MM.1S (cell line): Measurements from ENCODE around the gene FAM120A.

Source experiments
- DNase-seq: peaks from one replicate; pipeline ENCODE4 v3.0.0-alpha.2; 2015
- H2AFZ ChIP-seq: fragments of 300-600 bp; sonication (generic); 2 replicates; pipeline ENCODE4 v1.6.0; 2016; ENCODE audit warnings: antibody characterized with exemption, low read length
- H3F3A ChIP-seq: fragments of 300-600 bp; sonication (generic); 2 replicates; pipeline ENCODE4 v1.6.1; 2016; ENCODE audit warnings: mild to moderate bottlenecking, antibody characterized with exemption, low read length, moderate library complexity, mixed read lengths; ENCODE audit not compliant: insufficient read depth
- H3K27ac ChIP-seq: fragments of 300-600 bp; sonication (generic); 2 replicates; pipeline ENCODE4 v1.5.1; 2016; ENCODE audit warnings: mild to moderate bottlenecking, low read length
- H3K27me3 ChIP-seq: fragments of 300-600 bp; sonication (generic); replicated peaks from 2 replicates; pipeline ENCODE4 v1.6.0; 2016; ENCODE audit warnings: low read length; ENCODE audit not compliant: insufficient read depth
- H3K36me3 ChIP-seq: fragments of 300-600 bp; sonication (generic); replicated peaks from 2 replicates; pipeline ENCODE4 v1.6.1; 2016; ENCODE audit warnings: mild to moderate bottlenecking, low read length, mixed read lengths; ENCODE audit not compliant: insufficient read depth
- H3K4me1 ChIP-seq: fragments of 300-600 bp; sonication (generic); 2 replicates; pipeline ENCODE4 v1.6.1; 2016; ENCODE audit warnings: low read length, mixed read lengths
- H3K4me2 ChIP-seq: fragments of 300-600 bp; sonication (generic); 2 replicates; pipeline ENCODE4 v1.6.0; 2016; ENCODE audit warnings: low read depth, low read length
- H3K4me3 ChIP-seq: fragments of 300-600 bp; sonication (generic); 2 replicates; pipeline ENCODE4 v1.5.1; 2016; ENCODE audit warnings: low read length, mixed read lengths
- H3K79me2 ChIP-seq: fragments of 300-600 bp; sonication (generic); 2 replicates; pipeline ENCODE4 v1.6.1; 2016; ENCODE audit warnings: mixed run types, low read length, mixed read lengths
- H3K9ac ChIP-seq: fragments of 300-600 bp; sonication (generic); 2 replicates; pipeline ENCODE4 v1.6.1; 2016; ENCODE audit warnings: low read length, mixed read lengths
- H3K9me2 ChIP-seq: fragments of 300-600 bp; sonication (generic); replicated peaks from 2 replicates; pipeline ENCODE4 v1.6.1; 2016; ENCODE audit warnings: mild to moderate bottlenecking, low read length, mixed read lengths; ENCODE audit not compliant: insufficient read depth
- H3K9me3 ChIP-seq: fragments of 300-600 bp; sonication (generic); replicated peaks from 2 replicates; pipeline ENCODE4 v1.6.1; 2016; ENCODE audit warnings: mild to moderate bottlenecking, low read length, mixed read lengths; ENCODE audit not compliant: insufficient read depth
- H4K20me1 ChIP-seq: fragments of 300-600 bp; sonication (generic); 2 replicates; pipeline ENCODE4 v1.6.1; 2016; ENCODE audit warnings: mild to moderate bottlenecking, low read length, moderate library complexity, mixed read lengths; ENCODE audit not compliant: insufficient read depth
- CTCF ChIP-seq: fragments of 300-600 bp; sonication (generic); IDR thresholded peaks from 2 replicates; pipeline ENCODE4 v1.5.1; 2016; ENCODE audit warnings: antibody characterized with exemption, low read length, mixed read lengths
- EZH2 ChIP-seq: fragments of 300-600 bp; sonication (generic); optimal IDR thresholded peaks from 2 replicates; pipeline ENCODE3; 2017; ENCODE audit warnings: low read depth, mild to moderate bottlenecking, antibody characterized with exemption, low read length, mixed read lengths
- EZH2phosphoT487 ChIP-seq: fragments of 300-600 bp; sonication (generic); IDR thresholded peaks from 2 replicates; pipeline ENCODE4 v1.6.1; 2018; ENCODE audit warnings: antibody characterized with exemption, low read length

FAM120A gene

GRCh38 chr9:93450945-93451815, at the start of gene FAM120A:
Gene FAM120A (plus strand): TSS chr9:93451685. CDS start chr9:93451916, 231 bp downstream.
- peaks cover 14% of the 10 kb centered on the region for H3K4me1 ChIP-seq
- peak within 1 kb of the TSS; percentile 92 for H3K9ac ChIP-seq
- H4K20me1 ChIP-seq: peaks cover 12% of the 10 kb centered on the region; the same call in 1 of the 2 replicates
- no peaks in the 10 kb centered on the region for H3K27me3 ChIP-seq
- peaks cover 67% of the 10 kb centered on the region for H3K79me2 ChIP-seq
- H3F3A ChIP-seq: peaks cover 23% of the 10 kb centered on the region
- peaks cover 4% of the 10 kb centered on the region; the same call in 1 of the 2 replicates for H3K36me3 ChIP-seq
- no peak for TF ChIP-seq CTCF
- TF ChIP-seq EZH2phosphoT487: no peak
- no peak for TF ChIP-seq EZH2
- peak within 1 kb of the TSS; percentile 93 for H3K27ac ChIP-seq
- H3K9me3 ChIP-seq: no peaks in the 10 kb centered on the region
- H2AFZ ChIP-seq: peak within 1 kb of the TSS; percentile 86
- peak; percentile 85 for DNase-seq
- no peaks in the 10 kb centered on the region for H3K9me2 ChIP-seq
- peak within 1 kb of the TSS; percentile 82 for H3K4me2 ChIP-seq
- H3K4me3 ChIP-seq: peak within 1 kb of the TSS; percentile 79

- H3K36me3 ChIP-seq: no peaks in the 10 kb centered on the region
- H4K20me1 ChIP-seq: no peaks in the 10 kb centered on the region
- no peaks in the 10 kb centered on the region for H3K79me2 ChIP-seq
- no peak overlapping the region for H3K27ac ChIP-seq
- TF ChIP-seq EZH2phosphoT487: no peak
- no peak for TF ChIP-seq CTCF
- TF ChIP-seq EZH2: no peak
- no peaks in the 10 kb centered on the region for H3K4me1 ChIP-seq
- no peak overlapping the region for H2AFZ ChIP-seq
- H3K4me3 ChIP-seq: no peak overlapping the region
- H3K9ac ChIP-seq: no peak overlapping the region
- H3K4me2 ChIP-seq: no peak overlapping the region
- no peaks in the 10 kb centered on the region for H3F3A ChIP-seq
- H3K9me3 ChIP-seq: no peaks in the 10 kb centered on the region
- no peak for DNase-seq
- H3K9me2 ChIP-seq: no peaks in the 10 kb centered on the region
- H3K27me3 ChIP-seq: no peaks in the 10 kb centered on the region
These were observed 45.1 kb upstream of the FAM120A start for GRCh38 chr9:93406371-93406770.

- Histone ChIP-seq H3K27ac (no peak overlapping the region), H3K9ac (no peak overlapping the region), H3K4me1 (peaks cover 14% of the 10 kb centered on the region), H3K4me2 (no peak overlapping the region), H3K4me3 (no peak overlapping the region), H3K27me3 (no peaks in the 10 kb centered on the region), H3K36me3 (no peaks in the 10 kb centered on the region), H3K9me2 (no peaks in the 10 kb centered on the region), H2AFZ (no peak overlapping the region), H3K79me2 (no peaks in the 10 kb centered on the region), H3K9me3 (no peaks in the 10 kb centered on the region), H3F3A (no peaks in the 10 kb centered on the region), H4K20me1 (no peaks in the 10 kb centered on the region)
- TF ChIP-seq EZH2phosphoT487: no peak
- no peak for TF ChIP-seq EZH2
- TF ChIP-seq CTCF: no peak
- no peak for DNase-seq
These were observed 38.0 kb upstream of the FAM120A start for GRCh38 chr9:93413530-93413929.
